Spleen (tissue), 7 donors: ENCODE measurements around the gene ARMC9.

Experiments used
- CTCF ChIP-seq, 11 experiments: fragments of 200-600 bp in 7 of 11; fragments of 450-650 bp in 4 of 11; sonication (generic) in 4 of 11; IDR thresholded peaks in 8 of 11; conservative IDR thresholded peaks in 3 of 11; 1 replicate in 7 of 11; 2 replicates in 4 of 11; pipeline versions ENCODE4 v1.4.0 to v1.8.0; 2016 to 2021; ENCODE audit warnings: antibody characterized with exemption in 11 of 11, inconsistent platforms in 4 of 11, mild to moderate bottlenecking in 1 of 11
- POLR2A ChIP-seq, 3 donors: fragments of 450-650 bp; IDR thresholded peaks; one replicate each; pipeline ENCODE4 v1.5.1; 2017; ENCODE audit warnings: antibody characterized with exemption in 3 of 3, mild to moderate bottlenecking in 1 of 3
- donor health status: DM: no; HTN: no; CAD: no; lungs with moderate emphysema.
- donor health status: DM: no; HTN: no; CAD: no.
- donor health status: DM: no; HTN: no; CAD: no.

GRCh38 chr2:231221761-231222160 lies 23.3 kb downstream of the ARMC9 start:
- TF ChIP-seq POLR2A (IDR thresholded peaks at IDR 0.05) (no peak), CTCF (IDR thresholded peaks at IDR 0.05 in 8 of 11, conservative IDR thresholded peaks at IDR 0.05 in 3 of 11) (no peak)
